H1 (cell line): ENCODE data around the gene TDRD1. TPM values are rescaled to one million over a fixed set of nuclear protein-coding genes. Genes with fewer than 3 reads are reported as not detected.

Experiments used
- CTCF ChIA-PET: fragments of 300-600 bp; sonication (Branson Sonifier 250); formaldehyde crosslinking; loops from one replicate; lab custom pipeline; 2021; ENCODE audit not compliant: partially characterized antibody; lab: Charles Lee
- POLR2A ChIA-PET: fragments of 300-600 bp; sonication (Branson Sonifier 250); formaldehyde crosslinking; loops from one replicate; lab custom pipeline; 2021; ENCODE audit warnings: inconsistent platforms; ENCODE audit not compliant: partially characterized antibody; lab: Charles Lee
- DNase-seq, 2 experiments: peaks; one replicate each; pipeline versions ENCODE4 v3.0.0 to v3.0.0-alpha.2; 2010 to 2022; ENCODE audit warnings: low spot score in 2 of 2, low read depth in 1 of 2, mixed read lengths in 1 of 2
- FAIRE-seq: peaks from 2 replicates; lab custom pipeline; 2011; peaks lifted over from hg19 to GRCh38; lab: Jason Lieb, UNC
- H2AFZ ChIP-seq: 2 replicates; pipeline ENCODE4 v1.8.1; 2012; ENCODE audit warnings: low read length, inconsistent platforms
- H2AK5ac ChIP-seq: 2 replicates; pipeline ENCODE4 v1.6.1; 2013; ENCODE audit warnings: low read depth, low read length
- H2BK120ac ChIP-seq: replicated peaks from 2 replicates; pipeline ENCODE3; 2013; ENCODE audit warnings: low read depth, low read length, inconsistent platforms
- H2BK12ac ChIP-seq: 2 replicates; pipeline ENCODE4 v1.6.1; 2013; ENCODE audit warnings: low read depth, low read length
- H2BK15ac ChIP-seq: 2 replicates; pipeline ENCODE4 v1.6.1; 2013; ENCODE audit warnings: low read length
- H2BK20ac ChIP-seq: 2 replicates; pipeline ENCODE4 v1.6.1; 2013; ENCODE audit warnings: low read length
- H2BK5ac ChIP-seq: 2 replicates; pipeline ENCODE4 v1.6.1; 2013; ENCODE audit warnings: low read depth, low read length
- H3K14ac ChIP-seq: 2 replicates; pipeline ENCODE4 v1.6.1; 2013; ENCODE audit warnings: inconsistent platforms; ENCODE audit not compliant: insufficient read length
- H3K18ac ChIP-seq: 2 replicates; pipeline ENCODE4 v1.6.1; 2013; ENCODE audit warnings: low read length; ENCODE audit errors: extremely low read depth
- H3K23ac ChIP-seq: 2 replicates; pipeline ENCODE4 v1.6.1; 2013; ENCODE audit warnings: inconsistent platforms; ENCODE audit not compliant: insufficient read length
- H3K23me2 ChIP-seq: 2 replicates; pipeline ENCODE4 v1.6.1; 2013; ENCODE audit warnings: low read depth, low read length
- H3K27ac ChIP-seq: 2 replicates; pipeline ENCODE4 v1.6.1; 2011; ENCODE audit warnings: low read depth, low read length, inconsistent platforms
- H3K27me3 ChIP-seq, 4 experiments: replicated peaks in 1 of 4; 1 replicate in 1 of 4; 2 replicates in 3 of 4; pipeline versions ENCODE4 v1.6.1 to v1.8.1; 2011 to 2013; ENCODE audit warnings: low read length in 3 of 4, mild to moderate bottlenecking in 3 of 4, inconsistent platforms in 2 of 4, mixed read lengths in 2 of 4, moderate library complexity in 1 of 4; ENCODE audit not compliant: control insufficient read depth in 3 of 4, insufficient read depth in 3 of 4; ENCODE audit errors: extremely low read depth in 1 of 4
- H3K36me3 ChIP-seq, 4 experiments: 2 replicates each; pipeline versions ENCODE4 v1.6.1 to v1.8.1; 2011 to 2013; ENCODE audit warnings: mild to moderate bottlenecking in 4 of 4, low read length in 3 of 4, moderate library complexity in 2 of 4, control low read depth in 1 of 4, inconsistent platforms in 1 of 4; ENCODE audit not compliant: insufficient read depth in 4 of 4, control insufficient read depth in 2 of 4
- H3K4ac ChIP-seq: replicated peaks from 2 replicates; pipeline ENCODE3; 2013; ENCODE audit warnings: low read length, low read depth, mixed read lengths, inconsistent platforms; ENCODE audit not compliant: insufficient read length
- H3K4me1 ChIP-seq, 4 experiments: replicated peaks in 1 of 4; 1 replicate in 1 of 4; 2 replicates in 3 of 4; pipeline versions ENCODE4 v1.6.1 to v1.8.1; 2011 to 2013; ENCODE audit warnings: low read length in 3 of 4, inconsistent platforms in 2 of 4, mixed read lengths in 1 of 4; ENCODE audit not compliant: insufficient read depth in 4 of 4, control insufficient read depth in 3 of 4
- H3K4me2 ChIP-seq, 2 experiments: 2 replicates each; pipeline versions ENCODE4 v1.6.1 to v1.8.1; 2011 to 2013; ENCODE audit warnings: low read depth in 2 of 2, low read length in 2 of 2, control low read depth in 1 of 2, inconsistent platforms in 1 of 2, mild to moderate bottlenecking in 1 of 2; ENCODE audit not compliant: insufficient read depth in 1 of 2
- H3K4me3 ChIP-seq, 4 experiments: fragments of 200-600, 300-600 bp in 1 of 4; sonication (generic), shearing (Covaris generic), sonication (Bioruptor Twin) in 1 of 4; 2 replicates each; pipeline versions ENCODE4 v1.5.1 to v1.8.1; 2011 to 2016; ENCODE audit warnings: low read length in 4 of 4, low read depth in 3 of 4, control low read depth in 2 of 4, inconsistent platforms in 2 of 4, mild to moderate bottlenecking in 2 of 4, mixed read lengths in 1 of 4, moderate library complexity in 1 of 4; ENCODE audit not compliant: insufficient read depth in 2 of 4; ENCODE audit errors: extremely low read depth in 1 of 4
- H3K56ac ChIP-seq: replicated peaks from 2 replicates; pipeline ENCODE3; 2013; ENCODE audit warnings: low read depth, mild to moderate bottlenecking, mixed read lengths, low read length, inconsistent platforms; ENCODE audit not compliant: insufficient read length
- H3K79me1 ChIP-seq: 2 replicates; pipeline ENCODE4 v1.6.1; 2013; ENCODE audit warnings: low read depth, low read length, control low read depth
- H3K79me2 ChIP-seq, 2 experiments: 2 replicates each; pipeline versions ENCODE4 v1.6.1 to v1.8.1; 2012 to 2013; ENCODE audit warnings: low read length in 2 of 2, mild to moderate bottlenecking in 2 of 2, inconsistent platforms in 1 of 2; ENCODE audit not compliant: insufficient read depth in 2 of 2, control insufficient read depth in 1 of 2
- H3K9ac ChIP-seq, 4 experiments: replicated peaks in 1 of 4; 1 replicate in 1 of 4; 2 replicates in 3 of 4; pipeline versions ENCODE4 v1.6.1 to v1.8.1; 2011 to 2013; ENCODE audit warnings: low read depth in 3 of 4, low read length in 3 of 4, control low read depth in 2 of 4, mild to moderate bottlenecking in 2 of 4, moderate library complexity in 2 of 4, inconsistent platforms in 1 of 4; ENCODE audit errors: extremely low read depth in 1 of 4
- H3K9me3 ChIP-seq, 2 experiments: 2 replicates each; pipeline versions ENCODE4 v1.6.1 to v1.8.1; 2012 to 2013; ENCODE audit warnings: mild to moderate bottlenecking in 2 of 2, moderate library complexity in 2 of 2, control low read depth in 1 of 2, inconsistent platforms in 1 of 2, low read depth in 1 of 2, low read length in 1 of 2, mixed read lengths in 1 of 2; ENCODE audit not compliant: insufficient read depth in 2 of 2
- H4K20me1 ChIP-seq, 2 experiments: replicated peaks in 1 of 2; 2 replicates each; pipeline versions ENCODE3 to v1.8.1; 2011 to 2013; ENCODE audit warnings: inconsistent platforms in 2 of 2, low read length in 2 of 2, mild to moderate bottlenecking in 1 of 2; ENCODE audit not compliant: insufficient read depth in 2 of 2, control insufficient read depth in 1 of 2
- H4K5ac ChIP-seq: 2 replicates; pipeline ENCODE4 v1.6.1; 2013; ENCODE audit warnings: low read length, low read depth, mixed read lengths, inconsistent platforms; ENCODE audit not compliant: insufficient read length
- H4K8ac ChIP-seq: 2 replicates; pipeline ENCODE4 v1.8.0; 2013; ENCODE audit warnings: mild to moderate bottlenecking, moderate library complexity, low read length, inconsistent platforms; ENCODE audit not compliant: insufficient read depth; ENCODE audit errors: extremely low read depth
- H4K91ac ChIP-seq: replicated peaks from 2 replicates; pipeline ENCODE3; 2013; ENCODE audit warnings: low read length, mixed read lengths, inconsistent platforms; ENCODE audit not compliant: insufficient read length
- CBX5 ChIP-seq: fragments of 300-800, 300-1000 bp; sonication (generic); IDR thresholded peaks from 2 replicates; pipeline ENCODE4 v1.7.1; 2016; ENCODE audit warnings: antibody characterized with exemption, low read length, low read depth
- CHD1 ChIP-seq: IDR thresholded peaks from 2 replicates; pipeline ENCODE4 v1.6.1; 2012; ENCODE audit warnings: low read depth, low read length, improper control_type of control experiment
- CHD2 ChIP-seq: IDR thresholded peaks from 2 replicates; pipeline ENCODE4 v1.6.1; 2012; ENCODE audit warnings: low read length, improper control_type of control experiment
- CREB1 ChIP-seq: IDR thresholded peaks from 2 replicates; pipeline ENCODE4 v1.6.1; 2012; ENCODE audit warnings: inconsistent platforms
- CTBP2 ChIP-seq: IDR thresholded peaks from 2 replicates; pipeline ENCODE4 v1.7.0; 2011; ENCODE audit warnings: borderline replicate concordance, mild to moderate bottlenecking, moderate library complexity, mixed read lengths, low read length; ENCODE audit not compliant: insufficient read depth, insufficient read length
- FOSL1 ChIP-seq: IDR thresholded peaks from 2 replicates; pipeline ENCODE4 v1.6.1; 2011; ENCODE audit warnings: mild to moderate bottlenecking, low read depth, low read length, moderate library complexity; ENCODE audit not compliant: insufficient read depth
- PHF8 ChIP-seq: fragments of 200-600 bp; sonication (generic); conservative IDR thresholded peaks from 2 replicates; pipeline ENCODE4 v1.7.1; 2012; ENCODE audit warnings: low read depth, mild to moderate bottlenecking, inconsistent platforms, low read length, moderate library complexity
- POLR2A ChIP-seq, 2 experiments: IDR thresholded peaks; 1 replicate in 1 of 2; 2 replicates in 1 of 2; pipeline ENCODE4 v1.6.1; 2011; ENCODE audit warnings: low read depth in 2 of 2, low read length in 2 of 2, mild to moderate bottlenecking in 2 of 2; ENCODE audit errors: control extremely low read depth in 1 of 2
- POU5F1 ChIP-seq: IDR thresholded peaks from 2 replicates; pipeline ENCODE4 v1.6.1; 2011; ENCODE audit warnings: low read depth, mild to moderate bottlenecking, low read length, moderate library complexity
- WGBS, 2 experiments: shearing (Covaris generic) in 1 of 2; methylation state at CpG; one replicate each; pipeline versions ENCODE4 v1.1.6 to v1.1.7; 2013 to 2015; ENCODE audit warnings: low lambda C conversion rate in 2 of 2, mixed read lengths in 2 of 2, inconsistent platforms in 1 of 2, low coverage in 1 of 2, missing lambda C conversion rate in 1 of 2; ENCODE audit not compliant: insufficient replicate concordance in 2 of 2, insufficient coverage in 1 of 2, insufficient read length in 1 of 2; ENCODE audit errors: extremely low coverage in 1 of 2, missing lambda C conversion rate in 1 of 2; 5-methylcytosine and 5-hydroxymethylcytosine counted together
- polyA plus RNA-seq, 7 experiments: library from polyadenylated mRNA; depleted of rRNA in 3 of 7; stranded (reverse) in 5 of 7; unstranded in 2 of 7; fragments of >200 nt in 5 of 7; fragments of 200-250 nt in 2 of 7; gene quantifications; 1 replicate in 5 of 7; 2 replicates in 1 of 7; 4 replicates in 1 of 7; pipeline versions ENCODE4 v1.2.1 to v1.2.3, GENCODE V29; 2011 to 2013; ENCODE audit warnings: missing spikeins in 2 of 7, mixed read lengths in 2 of 7
- total RNA-seq: library from RNA; stranded (reverse); fragmentation: NEBNext Ultra II Directional; extraction: Animal tissue kit (Norgen Biotek cat#: 25700); gene quantifications from 2 replicates; pipeline ENCODE4 v1.2.1, GENCODE V29; 2021
- TF ChIP-seq, protein P1 (sequence below): IDR thresholded peaks from 2 replicates; pipeline ENCODE4 v1.6.1; 2011; ENCODE audit warnings: low read length, improper control_type of control experiment
- TF ChIP-seq, protein P2 (sequence below): IDR thresholded peaks from 2 replicates; pipeline ENCODE4 v1.6.1; 2012; ENCODE audit warnings: low read length, inconsistent platforms

Gene TDRD1
- total and polyA plus RNA-seq, 2 of the 8 experiments (the other 6 are each of a cell fraction or from before 2014, with no cell fraction given), result 0.02 to 0.71 TPM

- no peak overlapping the region for H2AK5ac ChIP-seq
- no peak overlapping the region for H2BK5ac ChIP-seq
- no peaks in the 10 kb centered on the region for H3K79me2 ChIP-seq
- no peak overlapping the region for H2BK15ac ChIP-seq
- H3K56ac ChIP-seq, result no peak overlapping the region
- no peak overlapping the region for H2BK12ac ChIP-seq
- 81% methylated on average over 9 of the region's 9 CpGs; no CpG with 5 or more reads in 1 of the 2 experiments for WGBS, 2 experiments
- FAIRE-seq, result no peak
- H3K27me3 ChIP-seq, result peaks cover 0 to 4% (median 1%) of the 10 kb centered on the region in 4 experiments; a peak in 5 of 7 replicates
- H4K20me1 ChIP-seq, result no peaks in the 10 kb centered on the region
- no peak overlapping the region for H3K14ac ChIP-seq
- H3K27ac ChIP-seq, result no peak overlapping the region
- H4K8ac ChIP-seq, result no peak overlapping the region
- no peak overlapping the region for H2BK120ac ChIP-seq
- H3K4ac ChIP-seq, result no peak overlapping the region
- H2BK20ac ChIP-seq, result no peak overlapping the region
- no peak overlapping the region for H3K23ac ChIP-seq
- H2AFZ ChIP-seq, result no peak overlapping the region
- H3K36me3 ChIP-seq, result no peaks in the 10 kb centered on the region
- no peak overlapping the region for H3K4me3 ChIP-seq
- H4K5ac ChIP-seq, result no peak overlapping the region
- no peaks in the 10 kb centered on the region for H3K23me2 ChIP-seq
- no peak for DNase-seq
- no peak overlapping the region for H4K91ac ChIP-seq
- H3K9me3 ChIP-seq, result no peaks in the 10 kb centered on the region
- no peak overlapping the region for H3K9ac ChIP-seq
- ChIA-PET CTCF (interaction anchor here (0.6 to 3.6 kb wide), 5 partner anchors 9 to 144 kb away, joined by 3 to 10 read pairs (median 4); no protein-coding TSS in a partner anchor), POLR2A (interaction anchor here (1.0 kb wide), 1 partner anchor 281 kb away, joined by 5 read pairs; no protein-coding TSS in a partner anchor)
- no peaks in the 10 kb centered on the region for H3K4me1 ChIP-seq
- no peak overlapping the region for H3K18ac ChIP-seq
- no peak overlapping the region for H3K4me2 ChIP-seq
- H3K79me1 ChIP-seq, result no peaks in the 10 kb centered on the region
- TF ChIP-seq, protein P1, sequence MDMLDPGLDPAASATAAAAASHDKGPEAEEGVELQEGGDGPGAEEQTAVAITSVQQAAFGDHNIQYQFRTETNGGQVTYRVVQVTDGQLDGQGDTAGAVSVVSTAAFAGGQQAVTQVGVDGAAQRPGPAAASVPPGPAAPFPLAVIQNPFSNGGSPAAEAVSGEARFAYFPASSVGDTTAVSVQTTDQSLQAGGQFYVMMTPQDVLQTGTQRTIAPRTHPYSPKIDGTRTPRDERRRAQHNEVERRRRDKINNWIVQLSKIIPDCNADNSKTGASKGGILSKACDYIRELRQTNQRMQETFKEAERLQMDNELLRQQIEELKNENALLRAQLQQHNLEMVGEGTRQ, result no peak
- TF ChIP-seq, protein P2, sequence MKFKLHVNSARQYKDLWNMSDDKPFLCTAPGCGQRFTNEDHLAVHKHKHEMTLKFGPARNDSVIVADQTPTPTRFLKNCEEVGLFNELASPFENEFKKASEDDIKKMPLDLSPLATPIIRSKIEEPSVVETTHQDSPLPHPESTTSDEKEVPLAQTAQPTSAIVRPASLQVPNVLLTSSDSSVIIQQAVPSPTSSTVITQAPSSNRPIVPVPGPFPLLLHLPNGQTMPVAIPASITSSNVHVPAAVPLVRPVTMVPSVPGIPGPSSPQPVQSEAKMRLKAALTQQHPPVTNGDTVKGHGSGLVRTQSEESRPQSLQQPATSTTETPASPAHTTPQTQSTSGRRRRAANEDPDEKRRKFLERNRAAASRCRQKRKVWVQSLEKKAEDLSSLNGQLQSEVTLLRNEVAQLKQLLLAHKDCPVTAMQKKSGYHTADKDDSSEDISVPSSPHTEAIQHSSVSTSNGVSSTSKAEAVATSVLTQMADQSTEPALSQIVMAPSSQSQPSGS, result no peak
- TF ChIP-seq POU5F1, result no peak
- no peak for TF ChIP-seq POLR2A (IDR thresholded peaks at IDR 0.05; ENCODE audit: control extremely low read depth in 1 of 2, low read depth in 2 of 2, low read length in 2 of 2)
- no peak for TF ChIP-seq CHD1
- no peak for TF ChIP-seq FOSL1
- no peak for TF ChIP-seq CREB1
- no peak for TF ChIP-seq CHD2
- no peak for TF ChIP-seq PHF8
- no peak for TF ChIP-seq CBX5
- no peak for TF ChIP-seq CTBP2
These were observed 66.1 kb downstream of the TDRD1 start for GRCh38 chr10:114245121-114245791.
